Fibroblast of upper back skin (primary cell): ENCODE results near the gene SLC39A8.
A peak's percentile ranks its signal among the peaks of the same experiment; 100 is the strongest.
"Not testable (repeated sequence)": the region's sequence is repeated elsewhere in the genome, so short reads cannot be mapped to it uniquely, and the experiment has no call there.

Experiments
- DNase-seq: peaks from one replicate; pipeline ENCODE4 v3.0.0-alpha.2; 2013

The SLC39A8 gene

DNA sequence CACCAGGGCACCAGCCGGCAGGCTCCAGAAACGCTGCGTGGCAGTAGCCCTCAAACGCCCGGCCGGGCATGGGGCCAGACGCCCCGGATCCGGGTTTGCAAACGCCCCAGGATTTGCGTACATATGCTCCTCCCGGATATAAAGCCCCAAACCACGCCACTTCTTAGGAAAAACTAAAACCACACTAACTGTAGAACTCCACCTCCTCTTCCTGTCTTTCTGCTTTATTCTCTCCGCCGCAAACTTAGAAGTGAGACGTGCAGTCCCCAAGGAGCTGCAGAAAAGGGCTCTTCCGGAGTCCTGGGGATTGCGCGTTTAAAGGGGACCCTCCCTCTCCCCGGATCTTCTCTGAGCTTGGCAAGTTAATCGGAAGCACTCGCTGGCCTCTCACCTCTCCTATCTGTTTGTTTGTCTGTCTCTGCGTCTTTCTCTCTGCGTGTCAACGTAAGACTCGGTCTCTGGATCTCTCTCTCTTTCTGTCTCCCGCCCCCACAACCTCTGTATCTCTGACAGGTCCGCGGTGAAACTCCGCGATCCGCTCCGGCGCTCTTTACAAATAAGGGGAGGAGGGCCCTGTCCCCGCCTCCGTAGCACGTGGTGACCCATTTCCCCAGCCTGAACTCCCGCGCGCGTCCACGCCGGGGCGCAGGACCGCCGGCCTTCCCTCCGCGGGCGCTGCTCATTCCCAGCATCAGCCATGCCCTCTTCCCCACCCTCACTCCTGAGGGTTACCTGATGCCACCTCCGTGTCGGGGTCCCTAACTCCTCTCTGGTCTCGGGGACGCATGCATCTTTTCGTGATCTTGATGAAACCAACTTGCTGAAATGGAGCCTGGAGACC is at the start of gene SLC39A8:
Gene SLC39A8, minus strand, starts transcription at position 529 of the 841 bp plus-strand sequence. CDS start 820 bp downstream, outside the sequence.
- DNase-seq = peak; percentile 68

DNA sequence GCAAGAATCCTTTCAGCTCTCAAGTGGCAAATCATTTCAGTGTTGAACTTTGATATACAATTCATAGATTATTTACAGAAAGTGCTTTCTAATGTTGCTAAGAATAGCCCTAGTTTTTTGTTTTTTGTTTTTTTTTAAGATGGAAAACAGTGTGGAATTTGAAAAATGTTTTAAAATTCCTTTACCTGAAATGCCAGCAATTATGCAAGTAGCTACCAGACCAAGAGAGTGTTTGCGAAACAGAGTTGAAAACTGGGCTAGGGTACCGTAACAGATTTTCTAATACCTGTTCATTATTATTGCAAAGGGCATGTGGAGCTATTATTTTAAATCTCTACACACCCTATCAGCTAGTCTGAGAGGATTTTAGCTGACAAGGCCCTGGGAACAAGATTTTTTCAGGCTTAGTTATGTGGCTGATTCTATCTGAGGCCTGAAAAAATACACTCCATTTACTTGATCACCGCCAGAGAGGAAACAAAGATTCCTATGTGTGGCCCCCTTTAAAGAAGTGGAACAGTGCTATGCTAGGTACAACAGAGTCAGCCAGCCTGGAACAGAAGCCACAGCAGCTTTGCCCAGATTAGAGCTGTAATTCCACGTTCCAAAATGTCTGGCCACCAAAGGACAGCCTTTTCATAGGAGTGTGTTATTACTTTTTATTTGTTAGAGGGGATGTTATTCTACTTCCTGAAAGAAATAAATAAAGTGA is 46.9 kb upstream of the SLC39A8 start:
- no peak for DNase-seq

DNA sequence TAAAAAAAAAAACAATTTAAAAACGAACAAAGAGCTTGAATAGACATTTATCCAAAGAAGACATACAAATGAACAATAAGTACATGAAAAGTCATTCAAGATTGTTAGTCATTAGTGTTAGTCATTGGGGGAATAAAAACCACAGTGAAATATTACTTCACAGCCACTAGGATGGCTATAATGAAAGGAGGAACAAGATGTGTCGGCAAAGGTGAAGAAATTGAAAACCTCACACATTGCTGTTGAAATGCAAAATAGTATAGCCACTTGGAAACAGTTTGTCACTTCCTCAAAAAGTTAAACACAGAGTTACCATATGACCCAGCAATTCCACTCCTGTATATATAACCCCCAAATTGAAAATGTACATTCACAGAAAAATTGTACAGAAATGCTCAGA is 45.2 kb upstream of the SLC39A8 start:
- peak; percentile 28 for DNase-seq

DNA sequence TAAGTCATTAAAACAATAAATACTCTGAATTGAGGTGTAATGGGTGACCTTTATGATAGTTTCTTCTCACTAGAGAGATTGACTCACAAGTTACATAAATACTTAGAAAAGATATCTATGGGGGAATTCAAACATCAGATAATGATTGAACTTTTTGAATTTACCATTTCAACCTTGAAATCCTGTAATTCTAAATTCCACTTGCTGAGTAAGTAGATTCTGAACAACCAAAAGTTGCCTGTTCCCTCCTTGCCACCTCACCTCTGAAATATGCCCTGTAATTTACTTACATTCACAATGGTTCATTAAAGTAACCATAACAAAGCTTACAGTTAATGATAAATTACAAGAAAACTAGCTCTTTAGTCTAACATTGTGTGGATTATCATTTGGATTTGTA is 43.3 kb upstream of the SLC39A8 start:
- DNase-seq = no peak

DNA sequence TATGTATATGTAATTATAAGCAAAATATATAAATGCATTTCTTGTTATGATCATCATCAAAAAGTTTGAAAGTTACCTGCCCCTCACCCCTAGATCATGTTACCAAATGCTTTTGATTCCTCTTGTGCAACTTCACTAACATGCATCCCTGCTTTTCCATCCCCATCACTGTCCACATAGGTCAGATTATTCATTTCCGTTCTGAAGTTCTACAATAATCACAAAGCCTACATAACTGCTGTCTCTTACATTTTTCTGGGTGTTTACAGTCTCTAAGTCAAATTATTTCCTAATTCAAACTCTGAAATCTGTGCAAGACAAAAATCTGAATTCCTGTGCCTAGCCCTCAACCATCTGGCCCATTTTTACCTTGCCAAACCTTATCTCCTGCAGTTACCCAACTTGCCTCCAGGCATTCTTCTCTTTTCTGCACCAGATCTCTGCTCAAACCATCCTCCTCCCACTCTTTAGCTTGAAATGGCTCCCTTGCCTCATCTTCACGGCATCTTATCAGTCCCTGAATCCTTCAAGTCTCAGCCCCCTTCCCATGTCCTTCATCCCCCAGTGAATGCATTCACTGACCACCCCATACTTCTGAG is 42.4 kb upstream of the SLC39A8 start:
- DNase-seq = no peak

DNA sequence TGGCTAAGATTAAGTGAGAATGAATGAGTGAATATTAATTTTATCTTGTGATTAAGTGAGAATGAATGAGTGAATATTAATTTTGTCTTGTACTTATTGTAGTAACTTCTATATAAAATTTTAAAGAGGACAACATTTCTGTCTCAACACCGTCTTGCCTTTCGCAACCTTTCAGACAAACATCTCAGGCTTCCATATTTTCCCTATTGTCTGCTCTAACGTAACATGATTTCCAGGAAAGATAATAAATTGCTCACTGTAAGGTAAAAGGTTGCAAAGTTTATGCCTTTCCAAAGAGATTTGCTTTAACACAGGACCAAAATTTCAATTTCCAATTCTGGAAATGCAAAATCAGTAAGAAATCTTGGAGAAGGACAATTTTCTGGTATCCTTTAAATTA is 41.7 kb upstream of the SLC39A8 start:
- no peak for DNase-seq

DNA sequence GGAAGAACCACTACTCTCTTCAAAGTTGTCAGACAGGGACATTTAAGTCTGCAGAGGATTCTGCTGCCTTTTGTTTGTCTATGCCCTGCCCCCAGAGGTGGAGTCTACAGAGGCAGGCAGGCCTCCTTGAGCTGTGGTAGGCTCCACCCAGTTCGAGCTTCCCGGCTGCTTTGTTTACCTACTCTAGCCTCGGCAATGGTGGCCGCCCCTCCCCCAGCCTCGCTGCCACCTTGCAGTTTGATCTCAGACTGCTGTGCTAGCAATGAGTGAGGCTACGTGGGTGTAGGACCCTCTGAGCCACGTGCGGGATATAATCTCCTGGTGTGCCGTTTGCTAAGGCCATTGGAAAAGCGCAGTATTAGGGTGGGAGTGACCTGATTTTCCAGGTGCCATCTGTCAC is 35.0 kb upstream of the SLC39A8 start:
- not testable (repeated sequence) for DNase-seq

DNA sequence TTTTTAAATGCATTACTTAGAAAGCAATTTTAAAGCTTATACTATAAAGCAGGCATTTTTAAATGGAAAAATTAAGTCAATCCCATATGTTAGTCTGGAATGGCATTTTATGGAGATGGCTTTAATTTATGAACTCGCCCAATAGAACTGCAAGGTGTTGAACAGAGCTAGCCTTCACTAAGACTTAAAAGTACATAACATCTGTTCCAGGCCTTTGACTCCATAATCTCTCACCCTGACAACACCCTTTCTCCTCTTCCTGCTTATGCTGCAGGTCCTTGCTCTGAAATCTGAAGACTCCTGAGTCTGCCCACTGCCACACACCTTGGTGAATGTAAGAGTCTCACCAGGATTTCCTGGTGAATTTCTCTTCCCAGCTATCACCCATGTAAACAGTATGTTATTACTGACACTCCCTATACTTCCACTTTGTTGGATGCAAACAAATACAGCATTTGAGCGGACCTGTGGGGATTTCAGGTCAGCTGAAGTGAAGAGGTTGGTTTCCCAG is 17.7 kb upstream of the SLC39A8 start:
- DNase-seq = no peak

DNA sequence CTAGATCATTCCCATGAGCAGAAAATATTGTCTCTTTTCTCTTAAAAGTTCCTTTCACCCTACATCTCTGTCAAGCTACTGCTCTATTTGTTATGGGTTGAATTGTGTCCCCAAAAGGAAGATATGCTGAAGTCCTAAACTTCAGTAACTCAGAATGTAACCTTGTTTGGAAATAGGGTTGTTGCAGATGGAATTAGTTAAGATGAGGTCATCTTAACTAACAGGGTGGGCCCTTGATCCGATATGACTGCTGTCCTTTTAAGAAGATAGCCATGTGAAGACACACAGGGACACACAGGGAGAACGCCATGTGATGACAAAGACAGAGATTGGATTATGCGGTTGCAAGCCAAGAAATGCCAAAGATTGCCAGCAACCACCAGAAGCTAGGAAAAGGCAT is 12.8 kb upstream of the SLC39A8 start:
- no peak for DNase-seq

DNA sequence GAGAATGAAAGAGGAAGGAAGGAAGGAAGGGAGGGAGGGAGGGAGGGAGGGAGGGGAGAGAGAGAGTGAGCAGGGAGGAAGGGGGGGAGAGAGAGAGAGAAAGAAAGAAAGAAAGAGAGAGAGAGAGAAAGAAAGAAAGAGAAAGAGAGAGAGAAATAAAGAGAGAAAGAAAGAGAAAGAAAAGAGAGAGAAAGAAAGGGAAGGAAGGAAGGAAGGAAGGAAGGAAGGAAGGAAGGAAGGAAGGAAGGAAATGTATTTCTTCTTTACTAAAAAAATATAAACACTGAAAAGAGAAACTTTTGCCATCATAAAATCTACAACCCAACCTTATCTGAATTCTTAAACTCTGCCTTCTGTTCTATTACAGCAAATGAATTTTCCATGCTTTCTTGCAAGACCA is 12.4 kb upstream of the SLC39A8 start:
- not testable (repeated sequence) for DNase-seq

DNA sequence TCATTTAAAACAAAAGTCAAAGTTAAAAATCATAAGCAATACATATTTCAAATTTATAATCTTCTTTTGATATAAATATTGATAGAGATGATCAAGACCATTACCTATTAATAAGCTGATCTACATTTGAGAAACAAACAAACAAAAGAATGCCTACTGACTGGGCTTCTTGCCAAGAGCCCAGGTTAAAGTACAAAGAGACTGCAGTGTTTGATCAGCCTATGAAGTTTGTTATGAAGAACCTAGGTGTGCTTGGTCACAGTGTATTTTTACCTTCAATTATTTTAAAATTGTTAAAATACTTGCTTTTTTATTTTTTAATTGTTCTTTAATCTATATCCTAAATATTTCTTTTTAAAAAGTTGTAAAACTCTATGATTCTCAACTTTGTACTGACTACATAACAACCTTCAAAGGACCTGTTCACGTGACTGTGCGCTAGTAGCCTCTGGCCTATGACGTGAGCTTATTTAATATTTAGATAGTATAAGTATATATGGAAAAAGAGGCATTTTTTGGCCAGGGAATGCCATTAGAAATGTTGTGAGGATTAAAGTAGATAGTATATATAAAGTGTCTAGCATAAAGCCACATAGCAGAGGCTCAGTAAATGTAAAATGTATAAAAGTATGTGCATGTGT is 11.4 kb upstream of the SLC39A8 start:
- DNase-seq = no peak

DNA sequence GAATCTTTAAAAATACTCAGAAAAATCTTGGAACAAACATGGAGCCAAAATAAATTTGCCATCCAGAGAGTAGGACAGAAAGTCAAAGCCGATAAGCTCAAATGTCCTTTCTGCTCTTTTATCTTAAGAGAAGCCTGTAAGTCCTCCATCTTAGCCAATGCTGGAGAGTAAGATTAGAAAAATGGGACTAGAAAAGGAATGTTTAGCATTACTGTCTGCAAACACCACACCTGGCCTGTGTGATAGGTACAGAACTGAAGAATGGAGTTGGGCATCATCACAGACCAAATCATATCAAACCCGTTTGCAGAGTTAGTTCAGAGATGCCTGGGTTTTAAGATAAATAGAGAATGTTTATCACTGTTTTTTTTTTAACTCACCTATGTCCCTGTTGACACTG is 10.5 kb upstream of the SLC39A8 start:
- DNase-seq = no peak

DNA sequence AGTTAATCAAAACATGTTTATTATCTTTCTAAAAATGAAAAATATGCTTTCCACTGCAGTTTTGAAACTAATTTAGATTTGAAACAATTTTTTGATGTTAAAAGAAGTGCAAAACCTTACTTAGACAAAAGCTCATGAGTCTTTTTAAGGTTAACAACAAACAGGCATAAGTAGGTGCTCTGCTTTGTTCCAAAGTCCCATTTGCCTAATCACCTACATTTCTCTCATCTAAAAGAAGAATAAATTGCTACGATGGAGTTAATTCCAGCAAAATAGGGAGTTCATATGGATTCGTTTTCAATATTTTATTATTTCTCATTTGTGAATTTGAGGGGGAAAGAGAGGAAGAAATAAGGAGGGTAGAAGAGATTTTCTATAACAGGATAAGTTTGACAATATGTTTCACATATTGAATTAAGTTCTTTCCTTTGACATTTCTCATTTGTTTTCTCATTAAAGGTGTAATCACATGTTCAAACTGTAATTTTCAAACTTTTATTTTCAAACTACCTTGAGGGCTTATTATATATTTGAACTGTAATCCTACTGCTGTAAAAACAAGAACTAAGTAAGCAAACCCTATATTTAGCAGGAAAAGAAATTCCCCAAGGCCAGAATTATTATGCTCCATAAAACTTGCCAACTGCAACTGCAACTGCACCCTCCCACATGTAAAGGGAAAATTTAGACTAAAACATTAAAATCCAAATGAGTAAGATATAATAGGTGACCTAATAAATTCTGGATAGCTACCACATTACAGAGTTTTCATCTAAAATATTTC is 9.6 kb upstream of the SLC39A8 start:
- no peak for DNase-seq

DNA sequence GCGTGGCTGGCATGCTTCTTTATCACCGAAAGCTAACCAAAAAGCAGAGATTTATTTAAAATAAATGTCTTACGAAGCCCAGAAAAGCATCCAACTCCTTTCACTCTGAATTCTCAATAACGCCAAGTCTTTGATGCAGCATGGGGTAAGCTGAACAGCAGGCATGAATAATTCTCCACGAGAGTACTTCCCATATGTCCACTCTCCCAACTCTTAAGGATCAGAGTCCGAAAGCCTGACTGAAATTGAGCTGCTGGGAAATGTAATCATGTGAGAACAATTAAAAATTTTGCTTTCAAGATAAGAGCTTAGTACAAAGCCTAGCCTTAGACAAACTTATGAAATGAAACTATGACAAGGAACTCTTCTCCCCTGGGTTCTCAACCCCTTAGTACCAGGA is 7.5 kb upstream of the SLC39A8 start:
- no peak for DNase-seq

DNA sequence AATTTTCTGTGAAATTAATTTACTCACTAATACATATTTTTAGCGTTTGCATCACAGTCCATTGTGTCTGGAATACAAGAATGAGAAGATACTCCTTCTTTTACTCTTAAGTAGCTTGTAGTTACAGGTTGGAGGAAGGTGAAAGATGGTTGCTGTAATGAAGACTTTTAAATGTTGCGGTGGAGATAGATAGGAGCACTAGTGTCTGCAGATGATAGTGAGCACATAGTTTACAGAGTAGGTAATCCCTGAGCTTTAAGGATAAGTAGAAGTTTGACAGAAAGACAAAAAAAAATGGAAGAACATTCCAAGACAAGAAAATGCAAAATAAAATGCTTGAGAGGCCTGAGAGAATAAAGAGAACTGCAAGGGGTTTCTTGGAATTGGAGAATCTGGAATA is 5.4 kb upstream of the SLC39A8 start:
- DNase-seq = no peak

DNA sequence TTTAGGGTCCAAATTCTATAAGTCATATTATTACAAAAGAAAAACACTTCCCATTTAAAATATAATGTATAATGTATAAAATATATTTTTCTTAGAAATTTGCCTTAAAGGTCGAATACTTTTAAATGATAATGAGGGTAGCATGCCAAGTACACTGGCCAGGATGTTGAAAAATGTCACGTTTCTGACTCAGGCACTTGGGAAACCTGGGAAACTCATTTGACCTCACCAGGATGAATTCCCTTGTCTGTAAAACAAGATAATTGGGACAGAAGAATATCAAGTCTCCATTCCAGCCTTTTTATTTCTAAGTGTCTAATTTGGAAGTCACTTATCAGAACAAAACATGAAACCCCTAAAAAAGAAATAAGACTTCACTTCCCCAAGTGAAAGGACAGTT is 3.4 kb upstream of the SLC39A8 start:
- DNase-seq = no peak

DNA sequence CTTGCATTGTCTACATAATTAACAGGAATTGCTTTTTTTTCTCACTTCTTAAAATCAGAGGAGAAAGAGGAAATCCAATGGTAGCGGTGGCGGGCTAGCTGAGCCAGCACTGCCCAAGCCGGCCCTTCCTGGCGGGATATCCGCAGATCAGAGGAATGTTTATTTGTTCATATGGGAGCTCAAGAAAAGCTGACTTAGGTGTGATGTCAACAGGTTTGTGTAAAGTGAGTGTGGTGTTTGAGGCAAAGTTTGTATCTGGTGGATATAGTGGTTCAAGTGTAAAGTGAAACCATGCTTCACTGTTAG is 466 bp upstream of the SLC39A8 start:
- no peak for DNase-seq

DNA sequence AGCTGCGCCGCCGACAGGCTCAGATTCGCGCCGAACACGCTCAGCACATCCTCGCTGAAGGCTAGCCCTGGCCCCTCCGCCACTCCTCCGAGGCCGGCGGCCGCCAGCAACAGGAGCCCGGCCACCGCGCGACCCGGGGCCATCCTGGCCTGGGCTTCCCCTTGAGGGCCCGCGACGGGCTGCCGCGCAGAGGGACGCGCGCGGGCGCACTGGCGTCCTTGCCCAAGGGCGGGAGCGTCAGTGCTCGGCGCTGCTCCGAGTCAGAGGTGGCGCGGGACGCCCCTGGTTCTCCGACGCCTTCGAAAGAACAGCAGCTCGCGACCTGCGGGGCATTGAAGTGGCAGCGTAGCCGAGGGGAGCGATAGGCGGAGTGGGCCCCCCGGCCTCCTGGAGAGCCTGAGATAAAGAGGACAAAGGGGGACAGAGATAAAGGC is 745 bp downstream of the SLC39A8 start:
- DNase-seq = peak; percentile 22

DNA sequence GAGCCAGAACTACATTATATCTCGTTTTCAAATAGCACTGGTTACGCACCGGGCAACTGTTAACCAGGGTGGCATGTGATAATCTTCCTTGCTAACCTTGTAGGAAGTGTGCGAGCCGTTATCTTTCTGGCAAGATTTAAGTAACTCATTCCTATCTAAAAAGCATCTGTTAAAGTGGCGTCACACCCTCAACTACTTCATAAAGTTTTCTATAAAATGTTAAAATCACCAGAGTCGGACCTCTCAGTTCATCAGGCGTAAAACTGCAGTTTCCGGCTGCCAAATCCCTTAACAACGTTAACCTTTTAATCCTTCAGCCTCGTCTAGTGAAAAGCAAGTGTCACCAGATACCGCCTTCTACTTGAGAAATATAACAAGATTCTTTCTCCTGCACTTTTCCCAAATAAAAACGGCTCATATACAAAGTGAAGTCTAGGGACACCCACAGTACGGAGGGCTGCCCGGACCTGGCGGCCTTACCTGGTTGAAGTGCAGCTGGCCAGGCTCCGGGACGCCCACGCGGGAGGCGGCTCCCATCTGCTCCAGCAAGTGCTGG is 1.2 kb downstream of the SLC39A8 start:
- no peak for DNase-seq

DNA sequence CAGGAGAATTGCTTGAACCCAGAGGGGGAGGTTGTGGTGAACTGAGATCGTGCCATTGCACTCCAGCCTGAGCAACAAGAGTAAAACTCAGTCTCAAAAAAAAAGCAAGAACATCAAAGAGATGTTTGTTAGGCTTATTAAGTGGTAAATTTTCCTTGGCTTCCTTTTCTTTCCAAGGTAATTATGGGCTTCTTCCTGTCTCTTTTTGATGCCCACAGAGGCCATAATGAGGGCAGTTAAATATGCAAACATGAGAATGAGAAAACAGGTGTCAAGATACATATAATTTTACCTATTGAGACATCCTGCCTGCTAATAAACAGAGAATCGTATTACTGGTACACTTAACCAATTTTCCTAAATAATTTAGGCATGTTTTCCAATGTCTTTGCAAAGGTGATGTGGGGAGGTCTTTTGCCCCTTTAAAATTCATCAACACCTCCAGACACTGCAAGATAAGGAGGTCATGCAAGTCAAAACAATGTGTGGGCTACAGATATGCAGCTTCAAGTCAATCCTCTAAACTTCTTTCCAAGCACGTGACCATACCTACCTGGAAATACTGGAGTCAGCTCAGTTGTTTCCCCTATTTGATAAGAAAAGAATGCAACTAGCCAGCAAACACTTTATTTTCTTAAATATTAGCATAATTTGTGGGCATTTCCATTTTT is 2.7 kb downstream of the SLC39A8 start:
- no peak for DNase-seq

DNA sequence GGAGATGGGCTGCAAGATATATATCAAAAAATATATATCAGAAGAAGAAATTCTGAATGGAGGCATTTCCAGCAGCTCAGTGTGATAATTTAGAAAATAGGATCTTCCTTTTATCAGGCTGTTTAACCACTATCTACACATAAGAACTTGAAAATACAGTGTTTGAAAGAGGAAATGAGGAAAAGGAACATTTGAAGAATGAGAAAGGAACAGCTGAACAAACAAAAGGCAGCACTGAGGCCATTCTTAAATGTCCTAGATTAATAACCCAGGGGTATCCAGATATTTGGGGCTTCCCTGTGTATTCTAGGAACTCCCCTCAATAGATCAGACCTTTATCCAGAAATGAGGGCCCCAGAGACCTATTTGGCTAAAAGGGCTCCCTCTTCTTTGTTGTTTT is 4.1 kb downstream of the SLC39A8 start:
- no peak for DNase-seq

DNA sequence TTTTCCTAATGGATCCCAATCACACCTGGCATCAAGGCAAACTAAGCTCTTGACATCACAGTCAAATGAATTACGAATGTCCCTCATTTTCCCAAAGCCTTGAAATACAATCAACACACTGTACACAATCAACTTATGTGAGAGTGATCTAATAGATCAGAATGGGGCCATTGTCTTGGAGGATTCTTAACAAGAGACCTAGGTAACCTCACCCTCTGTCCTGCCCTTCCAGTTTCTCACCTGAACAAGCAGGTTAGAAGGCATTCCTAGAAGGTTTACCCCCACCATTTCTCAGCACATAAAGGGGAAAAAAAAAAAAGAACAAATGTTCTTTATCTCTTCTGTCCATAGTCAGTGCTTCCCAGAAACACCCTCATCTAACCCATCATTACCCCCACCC is 6.3 kb downstream of the SLC39A8 start:
- no peak for DNase-seq
